GM23338 (cell line): ENCODE results near the gene NQO1. TPM values are rescaled to one million over a fixed set of nuclear protein-coding genes. Genes with fewer than 3 reads are reported as not detected.

Source experiments
- ATAC-seq: fragments of 200-7000 bp; cut with Tn5 transposase; 3 replicates; pipeline ENCODE4 v1.9.1; 2020
- DNase-seq: peaks from one replicate; pipeline ENCODE4 v3.0.0-alpha.2; 2015; ENCODE audit warnings: low spot score
- H2AFZ ChIP-seq: fragments of 200-600 bp; sonication (generic); 2 replicates; pipeline ENCODE4 v1.8.0; 2016; ENCODE audit warnings: antibody characterized with exemption, mild to moderate bottlenecking, moderate library complexity
- H3F3A ChIP-seq: fragments of 200-600 bp; sonication (generic); replicated peaks from 2 replicates; pipeline ENCODE4 v1.8.0; 2017; ENCODE audit warnings: antibody characterized with exemption, mixed run types, low read depth
- H3K27ac ChIP-seq: fragments of 200-600 bp; sonication (generic); 2 replicates; pipeline ENCODE4 v1.6.1; 2016; ENCODE audit warnings: low read depth
- H3K27me3 ChIP-seq: fragments of 200-600 bp; sonication (generic); 2 replicates; pipeline ENCODE4 v1.8.0; 2016; ENCODE audit warnings: mild to moderate bottlenecking, mixed run types, moderate library complexity; ENCODE audit not compliant: insufficient read depth
- H3K36me3 ChIP-seq: fragments of 200-600 bp; sonication (generic); 2 replicates; pipeline ENCODE4 v1.8.0; 2016; ENCODE audit warnings: mild to moderate bottlenecking; ENCODE audit not compliant: insufficient read depth
- H3K4me1 ChIP-seq: fragments of 200-600 bp; sonication (generic); 2 replicates; pipeline ENCODE4 v1.8.0; 2016; ENCODE audit warnings: mild to moderate bottlenecking, moderate library complexity; ENCODE audit not compliant: insufficient read depth
- H3K4me2 ChIP-seq: fragments of 200-600 bp; sonication (generic); 2 replicates; pipeline ENCODE4 v1.7.1; 2017; ENCODE audit warnings: mixed run types
- H3K4me3 ChIP-seq: fragments of 200-600 bp; sonication (generic); 2 replicates; pipeline ENCODE4 v1.6.1; 2016; ENCODE audit warnings: mixed run types
- H3K79me2 ChIP-seq: fragments of 200-600 bp; sonication (generic); replicated peaks from 2 replicates; pipeline ENCODE4 v1.8.0; 2017; ENCODE audit warnings: mild to moderate bottlenecking; ENCODE audit not compliant: insufficient read depth
- H3K9me2 ChIP-seq: fragments of 200-600 bp; sonication (generic); 2 replicates; pipeline ENCODE4 v1.8.0; 2017; ENCODE audit not compliant: insufficient read depth
- H4K20me1 ChIP-seq: fragments of 200-600 bp; sonication (generic); replicated peaks from 2 replicates; pipeline ENCODE4 v1.8.0; 2017; ENCODE audit warnings: mild to moderate bottlenecking; ENCODE audit not compliant: insufficient read depth
- H3K27ac Mint-ChIP-seq: 2 replicates; pipeline ENCODE4 v1.8.0; 2020; ENCODE audit warnings: inconsistent platforms, mild to moderate bottlenecking, moderate library complexity, mixed read lengths
- H3K27me3 Mint-ChIP-seq: 3 replicates; pipeline ENCODE4 v1.8.0; 2022; ENCODE audit warnings: low read depth, mild to moderate bottlenecking, moderate library complexity, mixed read lengths, inconsistent platforms; ENCODE audit not compliant: insufficient read depth, poor library complexity
- H3K36me3 Mint-ChIP-seq: 3 replicates; pipeline ENCODE4 v1.8.0; 2021; ENCODE audit warnings: low read depth, mild to moderate bottlenecking, inconsistent platforms, moderate library complexity, mixed read lengths
- H3K4me1 Mint-ChIP-seq: 3 replicates; pipeline ENCODE4 v1.8.0; 2020; ENCODE audit warnings: mild to moderate bottlenecking, inconsistent platforms, mixed read lengths
- H3K4me3 Mint-ChIP-seq: 3 replicates; pipeline ENCODE4 v1.8.0; 2021; ENCODE audit warnings: moderate library complexity, mild to moderate bottlenecking, inconsistent platforms, mixed read lengths
- H3K9me3 Mint-ChIP-seq: 3 replicates; pipeline ENCODE4 v1.8.0; 2020; ENCODE audit warnings: moderate library complexity, mild to moderate bottlenecking, inconsistent platforms, mixed read lengths
- EZH2 ChIP-seq: fragments of 200-600 bp; sonication (generic); IDR thresholded peaks from one replicate; pipeline ENCODE4 v1.8.0; 2017; ENCODE audit warnings: antibody characterized with exemption, mild to moderate bottlenecking, low read depth; ENCODE audit not compliant: unreplicated experiment
- EZH2phosphoT487 ChIP-seq: fragments of 200-600 bp; sonication (generic); IDR thresholded peaks from one replicate; pipeline ENCODE4 v1.8.1; 2018; ENCODE audit warnings: antibody characterized with exemption; ENCODE audit not compliant: unreplicated experiment
- NANOG ChIP-seq: IDR thresholded peaks from 2 replicates; pipeline ENCODE4 v1.6.1; 2016; ENCODE audit warnings: antibody characterized with exemption, borderline replicate concordance
- ZNF114 ChIP-seq: fragments of 250-450 bp; sonication (Bioruptor Pico); IDR thresholded peaks from 2 replicates; pipeline ENCODE4 v1.5.0; 2020; ENCODE audit warnings: mild to moderate bottlenecking, moderate library complexity
- ZNF462 ChIP-seq: fragments of 250-450 bp; sonication (Bioruptor Pico); IDR thresholded peaks from 2 replicates; pipeline ENCODE4 v1.5.0; 2020; ENCODE audit warnings: mild to moderate bottlenecking, moderate library complexity
- polyA plus RNA-seq: library from polyadenylated mRNA; unstranded; fragments of >200 nt; fragmentation: Nextera tagmentation; extraction: Ambion mirVana; gene quantifications from 2 replicates; pipeline ENCODE4 v1.2.1, GENCODE V29; 2016
- total RNA-seq: library from RNA; depleted of rRNA; stranded (reverse); fragments of >200 nt; shearing (Covaris generic); gene quantifications from 2 replicates; pipeline ENCODE4 v1.2.3, GENCODE V29; 2014
- TF ChIP-seq, protein P1 (sequence below), 2 experiments: fragments of 200-600 bp in 1 of 2; sonication (generic) in 1 of 2; conservative IDR thresholded peaks; 2 replicates each; pipeline versions ENCODE4 v1.5.1 to v1.6.1; 2016 to 2017; ENCODE audit warnings: antibody characterized with exemption in 2 of 2, low read depth in 2 of 2, mild to moderate bottlenecking in 2 of 2, moderate library complexity in 1 of 2
- TF ChIP-seq, protein P2 (sequence below): IDR thresholded peaks from one replicate; pipeline ENCODE4 v1.6.1; 2018; ENCODE audit warnings: antibody characterized with exemption; ENCODE audit not compliant: unreplicated experiment

The NQO1 gene
- total and polyA plus RNA-seq, 2 experiments from 2014 or later, result 80.9 to 86.3 TPM

DNA sequence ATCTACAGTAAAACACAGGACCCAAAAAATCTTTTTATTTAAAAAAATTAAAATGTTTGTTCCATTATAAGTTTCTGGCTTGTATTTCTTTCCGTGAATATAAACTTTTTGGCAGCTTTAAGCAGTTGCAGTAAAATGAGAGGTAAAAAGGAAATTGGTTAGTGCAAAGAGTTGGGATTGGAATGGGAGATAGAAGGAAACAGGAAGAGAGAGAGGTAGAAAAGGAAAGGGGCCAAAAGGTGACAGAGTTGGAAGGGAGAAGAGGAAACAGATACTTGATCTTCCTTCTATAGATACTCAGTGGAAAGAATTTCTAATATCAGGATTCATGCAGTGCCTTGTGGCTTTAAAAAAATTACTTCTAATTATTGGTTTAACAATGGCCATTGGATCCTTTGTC lies 63.5 kb downstream of the NQO1 start:
- Histone ChIP-seq H3K36me3 (peaks cover 14% of the 10 kb centered on the region; the same call in 1 of the 2 replicates), H3K27ac (no peak overlapping the region), H3K4me3 (no peak overlapping the region), H3K9me2 (no peaks in the 10 kb centered on the region), H3F3A (no peaks in the 10 kb centered on the region), H3K4me1 (no peaks in the 10 kb centered on the region), H2AFZ (no peak overlapping the region), H3K27me3 (no peaks in the 10 kb centered on the region), H4K20me1 (no peaks in the 10 kb centered on the region), H3K79me2 (no peaks in the 10 kb centered on the region), H3K4me2 (no peak overlapping the region)
- no peak overlapping the region for H3K27ac Mint-ChIP-seq
- no peaks in the 10 kb centered on the region for H3K9me3 Mint-ChIP-seq
- H3K4me1 Mint-ChIP-seq, result no peaks in the 10 kb centered on the region
- no peak for TF ChIP-seq ZNF462 (CRISPR knock-in tag)
- no peak for TF ChIP-seq NANOG
- TF ChIP-seq ZNF114 (CRISPR knock-in tag), result no peak
- TF ChIP-seq, protein P1, sequence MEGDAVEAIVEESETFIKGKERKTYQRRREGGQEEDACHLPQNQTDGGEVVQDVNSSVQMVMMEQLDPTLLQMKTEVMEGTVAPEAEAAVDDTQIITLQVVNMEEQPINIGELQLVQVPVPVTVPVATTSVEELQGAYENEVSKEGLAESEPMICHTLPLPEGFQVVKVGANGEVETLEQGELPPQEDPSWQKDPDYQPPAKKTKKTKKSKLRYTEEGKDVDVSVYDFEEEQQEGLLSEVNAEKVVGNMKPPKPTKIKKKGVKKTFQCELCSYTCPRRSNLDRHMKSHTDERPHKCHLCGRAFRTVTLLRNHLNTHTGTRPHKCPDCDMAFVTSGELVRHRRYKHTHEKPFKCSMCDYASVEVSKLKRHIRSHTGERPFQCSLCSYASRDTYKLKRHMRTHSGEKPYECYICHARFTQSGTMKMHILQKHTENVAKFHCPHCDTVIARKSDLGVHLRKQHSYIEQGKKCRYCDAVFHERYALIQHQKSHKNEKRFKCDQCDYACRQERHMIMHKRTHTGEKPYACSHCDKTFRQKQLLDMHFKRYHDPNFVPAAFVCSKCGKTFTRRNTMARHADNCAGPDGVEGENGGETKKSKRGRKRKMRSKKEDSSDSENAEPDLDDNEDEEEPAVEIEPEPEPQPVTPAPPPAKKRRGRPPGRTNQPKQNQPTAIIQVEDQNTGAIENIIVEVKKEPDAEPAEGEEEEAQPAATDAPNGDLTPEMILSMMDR (conservative IDR thresholded peaks at IDR 0.05; ENCODE audit: low read depth in 2 of 2), result no peak
- TF ChIP-seq EZH2phosphoT487, result no peak
- TF ChIP-seq EZH2, result no peak
- TF ChIP-seq, protein P2, sequence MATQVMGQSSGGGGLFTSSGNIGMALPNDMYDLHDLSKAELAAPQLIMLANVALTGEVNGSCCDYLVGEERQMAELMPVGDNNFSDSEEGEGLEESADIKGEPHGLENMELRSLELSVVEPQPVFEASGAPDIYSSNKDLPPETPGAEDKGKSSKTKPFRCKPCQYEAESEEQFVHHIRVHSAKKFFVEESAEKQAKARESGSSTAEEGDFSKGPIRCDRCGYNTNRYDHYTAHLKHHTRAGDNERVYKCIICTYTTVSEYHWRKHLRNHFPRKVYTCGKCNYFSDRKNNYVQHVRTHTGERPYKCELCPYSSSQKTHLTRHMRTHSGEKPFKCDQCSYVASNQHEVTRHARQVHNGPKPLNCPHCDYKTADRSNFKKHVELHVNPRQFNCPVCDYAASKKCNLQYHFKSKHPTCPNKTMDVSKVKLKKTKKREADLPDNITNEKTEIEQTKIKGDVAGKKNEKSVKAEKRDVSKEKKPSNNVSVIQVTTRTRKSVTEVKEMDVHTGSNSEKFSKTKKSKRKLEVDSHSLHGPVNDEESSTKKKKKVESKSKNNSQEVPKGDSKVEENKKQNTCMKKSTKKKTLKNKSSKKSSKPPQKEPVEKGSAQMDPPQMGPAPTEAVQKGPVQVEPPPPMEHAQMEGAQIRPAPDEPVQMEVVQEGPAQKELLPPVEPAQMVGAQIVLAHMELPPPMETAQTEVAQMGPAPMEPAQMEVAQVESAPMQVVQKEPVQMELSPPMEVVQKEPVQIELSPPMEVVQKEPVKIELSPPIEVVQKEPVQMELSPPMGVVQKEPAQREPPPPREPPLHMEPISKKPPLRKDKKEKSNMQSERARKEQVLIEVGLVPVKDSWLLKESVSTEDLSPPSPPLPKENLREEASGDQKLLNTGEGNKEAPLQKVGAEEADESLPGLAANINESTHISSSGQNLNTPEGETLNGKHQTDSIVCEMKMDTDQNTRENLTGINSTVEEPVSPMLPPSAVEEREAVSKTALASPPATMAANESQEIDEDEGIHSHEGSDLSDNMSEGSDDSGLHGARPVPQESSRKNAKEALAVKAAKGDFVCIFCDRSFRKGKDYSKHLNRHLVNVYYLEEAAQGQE, result no peak
- DNase-seq (no peak), ATAC-seq (no peak)
- H3K36me3 Mint-ChIP-seq, result peaks cover 17% of the 10 kb centered on the region; the same call in 2 of the 3 replicates
- peaks cover 2% of the 10 kb centered on the region for H3K27me3 Mint-ChIP-seq
- no peak overlapping the region for H3K4me3 Mint-ChIP-seq
